ENCODE measurements around the gene NPTX1. TPM values are rescaled to one million over a fixed set of nuclear protein-coding genes. Genes with fewer than 3 reads are reported as not detected.
A peak's percentile ranks its signal among the peaks of the same experiment; 100 is the strongest.

The NPTX1 gene
- total RNA-seq, 1 donor, result under 0.01 TPM

DNA sequence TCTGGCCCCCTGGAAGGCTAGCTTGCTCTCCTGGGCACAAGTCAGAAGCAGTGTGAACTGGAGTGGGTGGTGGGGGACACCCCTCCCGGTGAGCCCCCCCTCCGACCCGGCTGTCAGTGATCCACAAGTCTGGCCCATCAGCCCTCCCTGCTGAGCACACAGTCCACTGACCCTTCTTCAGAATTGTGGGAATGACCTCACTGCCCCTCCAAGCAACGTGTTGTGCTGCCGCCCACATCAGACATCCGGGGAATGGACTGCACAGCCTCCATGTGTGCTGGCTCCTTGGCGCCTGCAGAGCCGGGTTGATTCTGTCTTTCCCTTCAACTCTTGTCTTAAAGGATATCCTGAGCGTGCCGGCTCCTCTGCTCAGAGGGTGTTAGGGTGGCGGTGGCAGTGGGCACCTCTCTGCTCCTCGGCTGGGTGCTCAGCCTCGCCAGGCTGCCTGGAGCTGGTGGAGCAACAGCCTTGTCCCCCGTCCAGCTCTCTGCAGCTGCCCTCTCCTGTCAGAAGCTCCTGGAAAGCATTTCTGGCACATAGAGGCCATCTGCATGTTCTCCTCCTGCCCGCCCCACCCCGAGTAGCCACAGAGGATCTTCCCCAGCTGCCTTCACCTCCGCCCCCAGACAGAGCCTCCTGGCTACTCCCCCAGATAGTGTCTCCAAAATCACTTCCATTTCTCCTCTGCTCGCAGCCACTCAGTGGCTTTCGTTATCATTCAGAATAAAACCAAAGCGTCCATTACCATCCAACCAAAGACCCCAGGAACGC is 19.8 kb downstream of the NPTX1 start:
- Histone ChIP-seq H2AFZ (ENCODE audit: low read length) (no peak overlapping the region), H3K4me2 (ENCODE audit: insufficient read depth, low read length) (no peak overlapping the region), H3K4me1 (ENCODE audit: insufficient read depth, low read length) (peaks cover 13% of the 10 kb centered on the region), H3K27ac (ENCODE audit: low read depth, low read length) (no peak overlapping the region), H3K36me3 (ENCODE audit: insufficient read depth, low read length) (no peaks in the 10 kb centered on the region), H3K9me3 (ENCODE audit: low read depth, low read length) (no peaks in the 10 kb centered on the region), H3K4me3 (ENCODE audit: insufficient read depth, low read length) (no peak overlapping the region), H3K27me3 (ENCODE audit: insufficient read depth, low read length) (peaks cover 26% of the 10 kb centered on the region), H4K20me1 (ENCODE audit: insufficient read depth, low read length) (no peaks in the 10 kb centered on the region), H3K79me2 (ENCODE audit: insufficient read depth, low read length) (no peaks in the 10 kb centered on the region)
- no peak for DNase-seq (ENCODE audit: insufficient read length, low spot score, missing footprints)
- TF ChIP-seq, protein P1, sequence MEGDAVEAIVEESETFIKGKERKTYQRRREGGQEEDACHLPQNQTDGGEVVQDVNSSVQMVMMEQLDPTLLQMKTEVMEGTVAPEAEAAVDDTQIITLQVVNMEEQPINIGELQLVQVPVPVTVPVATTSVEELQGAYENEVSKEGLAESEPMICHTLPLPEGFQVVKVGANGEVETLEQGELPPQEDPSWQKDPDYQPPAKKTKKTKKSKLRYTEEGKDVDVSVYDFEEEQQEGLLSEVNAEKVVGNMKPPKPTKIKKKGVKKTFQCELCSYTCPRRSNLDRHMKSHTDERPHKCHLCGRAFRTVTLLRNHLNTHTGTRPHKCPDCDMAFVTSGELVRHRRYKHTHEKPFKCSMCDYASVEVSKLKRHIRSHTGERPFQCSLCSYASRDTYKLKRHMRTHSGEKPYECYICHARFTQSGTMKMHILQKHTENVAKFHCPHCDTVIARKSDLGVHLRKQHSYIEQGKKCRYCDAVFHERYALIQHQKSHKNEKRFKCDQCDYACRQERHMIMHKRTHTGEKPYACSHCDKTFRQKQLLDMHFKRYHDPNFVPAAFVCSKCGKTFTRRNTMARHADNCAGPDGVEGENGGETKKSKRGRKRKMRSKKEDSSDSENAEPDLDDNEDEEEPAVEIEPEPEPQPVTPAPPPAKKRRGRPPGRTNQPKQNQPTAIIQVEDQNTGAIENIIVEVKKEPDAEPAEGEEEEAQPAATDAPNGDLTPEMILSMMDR (IDR thresholded peaks at IDR 0.05; ENCODE audit: extremely low read depth, low read depth, low read length), result no peak

DNA sequence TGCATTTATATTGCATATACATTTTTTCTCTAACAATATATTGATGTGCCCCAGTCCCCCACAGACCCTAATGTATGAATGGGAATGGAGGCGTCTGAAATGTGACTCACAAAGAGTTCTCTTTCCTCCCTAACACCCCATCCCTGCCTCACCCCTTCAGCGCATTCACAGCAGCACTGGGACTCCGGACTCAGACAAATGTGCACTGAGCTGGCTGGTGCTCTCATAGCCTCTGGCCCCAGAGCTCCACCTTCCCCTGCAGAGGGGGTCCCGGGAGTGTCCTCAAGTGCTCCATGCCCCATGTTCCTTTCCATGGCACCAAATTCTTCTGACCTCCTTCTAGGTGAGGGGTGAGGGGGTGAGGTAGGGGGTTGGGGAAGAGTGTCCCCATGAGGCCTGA is 20.6 kb downstream of the NPTX1 start:
- Histone ChIP-seq H2AFZ (ENCODE audit: low read length) (no peak overlapping the region), H3K27ac (ENCODE audit: low read depth, low read length) (peak overlapping the region; percentile 91), H3K36me3 (ENCODE audit: insufficient read depth, low read length) (no peaks in the 10 kb centered on the region), H3K9me3 (ENCODE audit: low read depth, low read length) (no peaks in the 10 kb centered on the region), H3K4me1 (ENCODE audit: insufficient read depth, low read length) (peaks cover 13% of the 10 kb centered on the region), H3K4me3 (ENCODE audit: insufficient read depth, low read length) (peak overlapping the region; percentile 89), H3K79me2 (ENCODE audit: insufficient read depth, low read length) (no peaks in the 10 kb centered on the region), H4K20me1 (ENCODE audit: insufficient read depth, low read length) (no peaks in the 10 kb centered on the region), H3K27me3 (ENCODE audit: insufficient read depth, low read length) (peaks cover 19% of the 10 kb centered on the region), H3K4me2 (ENCODE audit: insufficient read depth, low read length) (peak overlapping the region; percentile 91)
- DNase-seq (ENCODE audit: insufficient read length, low spot score, missing footprints), result peak; percentile 84
- TF ChIP-seq, protein P1 (IDR thresholded peaks at IDR 0.05; ENCODE audit: extremely low read depth, low read depth, low read length), result no peak

DNA sequence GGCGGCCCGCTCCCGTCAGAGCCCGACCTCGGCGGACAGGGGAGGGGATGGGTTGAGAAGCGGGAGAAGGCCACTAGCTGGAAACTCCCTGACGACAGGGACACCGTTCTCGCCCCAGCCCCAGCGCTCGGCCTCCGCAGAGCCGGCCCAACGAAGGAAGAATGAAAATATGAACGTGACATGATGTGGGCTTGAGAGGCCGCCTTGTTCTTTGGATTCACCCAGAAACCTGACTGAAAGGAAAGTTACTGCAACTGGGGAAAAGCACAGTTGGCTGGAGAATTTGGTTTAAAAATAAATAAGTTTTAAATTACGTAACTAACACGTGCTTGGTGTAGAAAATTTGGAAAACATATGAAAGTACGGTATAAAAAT is 21.1 kb downstream of the NPTX1 start:
- TF ChIP-seq, protein P1 (IDR thresholded peaks at IDR 0.05; ENCODE audit: extremely low read depth, low read depth, low read length), result no peak
- peak overlapping the region; percentile 95 for H2AFZ ChIP-seq (ENCODE audit: low read length)

DNA sequence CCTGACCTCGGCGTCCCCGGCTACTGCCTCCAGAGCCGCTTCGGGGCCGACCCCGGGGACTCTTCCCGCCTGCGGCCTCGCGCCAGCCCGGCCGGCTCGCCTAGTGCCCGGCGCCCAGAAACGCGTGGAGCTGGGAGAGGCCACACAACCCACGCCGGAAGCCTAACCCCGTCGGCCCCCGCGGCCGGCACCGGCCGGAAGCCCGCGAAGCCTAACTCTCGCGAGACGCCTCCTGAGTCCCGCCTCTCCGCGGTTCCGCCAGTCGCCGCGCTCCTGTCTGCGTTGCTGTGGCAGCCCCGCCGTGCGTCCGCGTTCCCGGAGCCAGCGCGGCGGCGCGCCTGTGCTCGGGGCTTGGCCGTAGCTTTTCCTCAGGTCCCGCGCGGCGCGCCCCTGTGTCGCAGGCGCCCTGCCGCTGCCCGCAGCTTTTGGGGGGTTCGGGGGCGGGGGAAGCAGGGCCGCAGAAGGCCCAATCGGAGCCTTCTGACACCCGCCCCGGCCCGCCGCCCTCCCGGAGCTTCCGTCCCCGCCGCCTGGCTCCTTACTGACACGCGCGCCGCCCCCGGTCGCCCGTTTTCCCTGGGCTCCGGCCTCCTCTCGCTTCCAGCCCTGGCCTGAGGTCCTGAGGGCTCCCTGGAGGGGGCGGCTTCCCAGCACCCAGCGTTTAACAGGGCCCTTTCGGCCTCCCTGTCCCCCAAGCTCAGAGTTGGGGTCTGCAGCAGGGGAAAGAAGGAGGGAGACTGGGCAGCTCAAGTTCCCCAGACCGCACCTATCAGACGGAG is 21.7 kb downstream of the NPTX1 start:
- peaks cover 13% of the 10 kb centered on the region for H3K4me1 ChIP-seq (ENCODE audit: insufficient read depth, low read length)
- peak overlapping the region; percentile 95 for H2AFZ ChIP-seq (ENCODE audit: low read length)
- H3K36me3 ChIP-seq (ENCODE audit: insufficient read depth, low read length), result no peaks in the 10 kb centered on the region
- peaks cover 12% of the 10 kb centered on the region for H3K27me3 ChIP-seq (ENCODE audit: insufficient read depth, low read length)
- peak; percentile 100 for DNase-seq (ENCODE audit: insufficient read length, low spot score, missing footprints)
- H4K20me1 ChIP-seq (ENCODE audit: insufficient read depth, low read length), result no peaks in the 10 kb centered on the region
- peak overlapping the region; percentile 91 for H3K4me2 ChIP-seq (ENCODE audit: insufficient read depth, low read length)
- H3K9me3 ChIP-seq (ENCODE audit: low read depth, low read length), result no peaks in the 10 kb centered on the region
- H3K79me2 ChIP-seq (ENCODE audit: insufficient read depth, low read length), result no peaks in the 10 kb centered on the region
- TF ChIP-seq, protein P1 (IDR thresholded peaks at IDR 0.05; ENCODE audit: extremely low read depth, low read depth, low read length), result no peak
- H3K4me3 ChIP-seq (ENCODE audit: insufficient read depth, low read length), result peak overlapping the region; percentile 89
- H3K27ac ChIP-seq (ENCODE audit: low read depth, low read length), result peak overlapping the region; percentile 91

More for the DNA sequence above, 21.1 kb downstream of the NPTX1 start:
- H3K27me3 ChIP-seq (ENCODE audit: insufficient read depth, low read length), result peaks cover 14% of the 10 kb centered on the region
- H3K4me2 ChIP-seq (ENCODE audit: insufficient read depth, low read length), result peak overlapping the region; percentile 91
- no peaks in the 10 kb centered on the region for H3K36me3 ChIP-seq (ENCODE audit: insufficient read depth, low read length)
- DNase-seq (ENCODE audit: insufficient read length, low spot score, missing footprints), result peak; percentile 97
- H3K27ac ChIP-seq (ENCODE audit: low read depth, low read length), result peak overlapping the region; percentile 91
- H3K4me1 ChIP-seq (ENCODE audit: insufficient read depth, low read length), result peaks cover 13% of the 10 kb centered on the region
- peak overlapping the region; percentile 89 for H3K4me3 ChIP-seq (ENCODE audit: insufficient read depth, low read length)
- H4K20me1 ChIP-seq (ENCODE audit: insufficient read depth, low read length), result no peaks in the 10 kb centered on the region
- H3K9me3 ChIP-seq (ENCODE audit: low read depth, low read length), result no peaks in the 10 kb centered on the region
- no peaks in the 10 kb centered on the region for H3K79me2 ChIP-seq (ENCODE audit: insufficient read depth, low read length)

Measured in osteoblast (primary cell).